HCT116 (cell line): ENCODE results near the gene CRYGN.

ENCODE experiments used
- ATF3 ChIP-seq: IDR thresholded peaks from 2 replicates; pipeline ENCODE4 v1.6.1; 2012
- CEBPB ChIP-seq: IDR thresholded peaks from 2 replicates; pipeline ENCODE4 v1.6.1; 2012; ENCODE audit warnings: low read depth
- ELF1 ChIP-seq: IDR thresholded peaks from 2 replicates; pipeline ENCODE4 v1.6.1; 2012; ENCODE audit warnings: low read depth, borderline replicate concordance
- EZH2 ChIP-seq: fragments of 200-600 bp; sonication (generic); IDR thresholded peaks from 2 replicates; pipeline ENCODE4 v1.6.1; 2017; ENCODE audit warnings: antibody characterized with exemption, mixed run types
- JUND ChIP-seq: IDR thresholded peaks from 2 replicates; pipeline ENCODE4 v1.6.1; 2012
- POLR2A ChIP-seq: IDR thresholded peaks from 2 replicates; pipeline ENCODE4 v1.7.0; 2011; ENCODE audit warnings: borderline replicate concordance; ENCODE audit not compliant: insufficient read depth, insufficient read length; ENCODE audit errors: extremely low read depth
- POLR2AphosphoS5 ChIP-seq: IDR thresholded peaks from 2 replicates; pipeline ENCODE4 v1.6.1; 2011; ENCODE audit warnings: mild to moderate bottlenecking, low read depth, low read length, moderate library complexity
- REST ChIP-seq: IDR thresholded peaks from 2 replicates; pipeline ENCODE4 v1.6.1; 2012; ENCODE audit warnings: low read depth
- SIN3A ChIP-seq: IDR thresholded peaks from 2 replicates; pipeline ENCODE4 v1.6.1; 2012; ENCODE audit warnings: low read depth
- TCF7L2 ChIP-seq: IDR thresholded peaks from 2 replicates; pipeline ENCODE4 v1.7.0; 2011; ENCODE audit warnings: borderline replicate concordance, inconsistent platforms; ENCODE audit not compliant: insufficient read depth, insufficient read length; ENCODE audit errors: extremely low read depth
- ZFX ChIP-seq: fragments of 450-650 bp; IDR thresholded peaks from 2 replicates; pipeline ENCODE4 v1.6.1; 2017
- TF ChIP-seq, protein P1 (sequence below), 3 experiments: fragments of 200-600 bp in 1 of 3; sonication (generic) in 1 of 3; IDR thresholded peaks in 2 of 3; conservative IDR thresholded peaks in 1 of 3; 2 replicates each; pipeline ENCODE4 v1.5.1; 2012 to 2017; ENCODE audit warnings: low read depth in 2 of 3, low read length in 2 of 3, antibody characterized with exemption in 1 of 3, borderline replicate concordance in 1 of 3, control low read depth in 1 of 3, mild to moderate bottlenecking in 1 of 3, mixed read lengths in 1 of 3, mixed run types in 1 of 3, moderate library complexity in 1 of 3; ENCODE audit not compliant: insufficient read depth in 1 of 3
- TF ChIP-seq, protein P2 (sequence below): IDR thresholded peaks from 2 replicates; pipeline ENCODE4 v1.6.1; 2012

GRCh38 chr7:151456782-151457181 lies 16.8 kb upstream of the CRYGN start:
- TF ChIP-seq, protein P1, sequence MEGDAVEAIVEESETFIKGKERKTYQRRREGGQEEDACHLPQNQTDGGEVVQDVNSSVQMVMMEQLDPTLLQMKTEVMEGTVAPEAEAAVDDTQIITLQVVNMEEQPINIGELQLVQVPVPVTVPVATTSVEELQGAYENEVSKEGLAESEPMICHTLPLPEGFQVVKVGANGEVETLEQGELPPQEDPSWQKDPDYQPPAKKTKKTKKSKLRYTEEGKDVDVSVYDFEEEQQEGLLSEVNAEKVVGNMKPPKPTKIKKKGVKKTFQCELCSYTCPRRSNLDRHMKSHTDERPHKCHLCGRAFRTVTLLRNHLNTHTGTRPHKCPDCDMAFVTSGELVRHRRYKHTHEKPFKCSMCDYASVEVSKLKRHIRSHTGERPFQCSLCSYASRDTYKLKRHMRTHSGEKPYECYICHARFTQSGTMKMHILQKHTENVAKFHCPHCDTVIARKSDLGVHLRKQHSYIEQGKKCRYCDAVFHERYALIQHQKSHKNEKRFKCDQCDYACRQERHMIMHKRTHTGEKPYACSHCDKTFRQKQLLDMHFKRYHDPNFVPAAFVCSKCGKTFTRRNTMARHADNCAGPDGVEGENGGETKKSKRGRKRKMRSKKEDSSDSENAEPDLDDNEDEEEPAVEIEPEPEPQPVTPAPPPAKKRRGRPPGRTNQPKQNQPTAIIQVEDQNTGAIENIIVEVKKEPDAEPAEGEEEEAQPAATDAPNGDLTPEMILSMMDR (IDR thresholded peaks at IDR 0.05 in 2 of 3, conservative IDR thresholded peaks at IDR 0.05 in 1 of 3; ENCODE audit: borderline replicate concordance in 1 of 3, insufficient read depth in 1 of 3, low read depth in 2 of 3, low read length in 2 of 3), result no peak
- TF ChIP-seq POLR2A (no peak), POLR2AphosphoS5 (no peak), SIN3A (no peak), REST (no peak), ZFX (no peak), ELF1 (no peak), TCF7L2 (no peak), ATF3 (no peak), CEBPB (no peak), JUND (no peak), EZH2 (no peak)
- TF ChIP-seq, protein P2, sequence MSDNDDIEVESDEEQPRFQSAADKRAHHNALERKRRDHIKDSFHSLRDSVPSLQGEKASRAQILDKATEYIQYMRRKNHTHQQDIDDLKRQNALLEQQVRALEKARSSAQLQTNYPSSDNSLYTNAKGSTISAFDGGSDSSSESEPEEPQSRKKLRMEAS, result no peak
